Lower lobe of right lung (tissue), 2 donors: ENCODE measurements around the gene KLF5. TPM values are rescaled to one million over a fixed set of nuclear protein-coding genes. Genes with fewer than 3 reads are reported as not detected.

ENCODE experiments used
- ATAC-seq, 2 donors: fragments of 200-7000 bp; cut with Tn5 transposase; one replicate each; pipeline ENCODE4 v1.9.1; 2020 to 2022; ENCODE audit warnings: mild to moderate bottlenecking in 2 of 2, moderate library complexity in 2 of 2
- DNase-seq: peaks from one replicate; pipeline ENCODE4 v3.0.0-alpha.2; 2020
- H3K27ac ChIP-seq: fragments of 200-600 bp; one replicate; pipeline ENCODE4 v1.8.0; 2022
- H3K27me3 ChIP-seq: fragments of 200-600 bp; one replicate; pipeline ENCODE4 v1.8.0; 2022; ENCODE audit warnings: low read depth
- H3K36me3 ChIP-seq: fragments of 200-600 bp; one replicate; pipeline ENCODE4 v1.8.0; 2022; ENCODE audit warnings: mild to moderate bottlenecking
- H3K4me1 ChIP-seq: fragments of 200-600 bp; one replicate; pipeline ENCODE4 v1.8.0; 2022
- H3K4me3 ChIP-seq: fragments of 200-600 bp; one replicate; pipeline ENCODE4 v1.8.0; 2022; ENCODE audit warnings: mild to moderate bottlenecking
- H3K9me3 ChIP-seq: fragments of 200-600 bp; one replicate; pipeline ENCODE4 v1.8.0; 2022
- intact Hi-C: fragments of 100-400 bp; cut with DNase I; formaldehyde crosslinking; loops from one replicate; pipeline ENCODE4 v1.11.0; 2022
- total RNA-seq: library from RNA; stranded (reverse); fragmentation: NEBNext Ultra II Directional; extraction: Animal tissue kit (Norgen Biotek cat#: 25700); gene quantifications from one replicate; pipeline ENCODE4 v1.2.1, GENCODE V29; 2021
- TF ChIP-seq, protein P1 (sequence below): fragments of 200-600 bp; IDR thresholded peaks from one replicate; pipeline ENCODE4 v1.8.0; 2022; ENCODE audit warnings: antibody characterized with exemption, mild to moderate bottlenecking
- donor health status: DM: no; HTN: yes; CAD: no; lungs with severe emphysema.

KLF5 gene
- total RNA-seq, 1 donor from 2014 or later, result 46.6 TPM

DNA sequence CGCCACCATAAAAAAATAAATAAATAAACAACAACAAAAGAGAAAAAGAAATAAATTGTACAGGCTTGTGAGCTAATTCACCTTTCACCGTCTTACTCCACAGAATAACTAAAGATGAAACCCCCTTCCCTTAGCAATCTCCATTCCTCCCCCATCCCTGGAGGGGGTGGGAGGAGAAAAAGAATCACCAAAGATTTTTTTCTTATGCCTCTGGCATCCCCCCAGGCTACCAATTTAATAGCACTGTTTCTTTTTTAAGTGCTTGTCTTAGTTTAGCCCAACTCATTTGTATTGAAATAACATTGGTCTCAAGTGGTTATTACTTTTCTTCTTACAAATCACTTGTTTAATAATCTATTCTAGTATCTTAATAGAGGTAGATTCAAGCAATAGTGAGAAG, 23.9 kb upstream of the KLF5 start:
- H3K4me1 ChIP-seq, result no peaks in the 10 kb centered on the region
- intact Hi-C loops, result no loop called here

DNA sequence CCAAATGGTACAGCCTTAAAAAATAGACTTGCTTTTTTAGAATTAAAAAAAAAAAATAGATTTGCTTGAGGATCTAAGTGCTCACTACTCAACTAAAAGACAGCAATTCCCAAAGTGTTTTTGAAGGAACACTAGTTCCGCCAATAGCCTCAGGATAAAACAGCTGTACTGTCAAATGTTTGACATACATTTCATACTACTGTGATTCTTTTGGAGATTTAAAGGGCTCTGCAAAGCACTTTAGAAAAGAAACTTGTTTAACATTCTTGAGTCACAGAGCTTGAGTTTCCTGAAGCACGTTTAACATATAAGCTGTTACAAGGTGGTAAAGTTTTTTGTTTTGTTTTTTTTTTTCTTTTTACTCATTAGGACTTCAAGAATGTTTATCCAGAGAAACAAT, 23.1 kb upstream of the KLF5 start:
- TF ChIP-seq, protein P1, sequence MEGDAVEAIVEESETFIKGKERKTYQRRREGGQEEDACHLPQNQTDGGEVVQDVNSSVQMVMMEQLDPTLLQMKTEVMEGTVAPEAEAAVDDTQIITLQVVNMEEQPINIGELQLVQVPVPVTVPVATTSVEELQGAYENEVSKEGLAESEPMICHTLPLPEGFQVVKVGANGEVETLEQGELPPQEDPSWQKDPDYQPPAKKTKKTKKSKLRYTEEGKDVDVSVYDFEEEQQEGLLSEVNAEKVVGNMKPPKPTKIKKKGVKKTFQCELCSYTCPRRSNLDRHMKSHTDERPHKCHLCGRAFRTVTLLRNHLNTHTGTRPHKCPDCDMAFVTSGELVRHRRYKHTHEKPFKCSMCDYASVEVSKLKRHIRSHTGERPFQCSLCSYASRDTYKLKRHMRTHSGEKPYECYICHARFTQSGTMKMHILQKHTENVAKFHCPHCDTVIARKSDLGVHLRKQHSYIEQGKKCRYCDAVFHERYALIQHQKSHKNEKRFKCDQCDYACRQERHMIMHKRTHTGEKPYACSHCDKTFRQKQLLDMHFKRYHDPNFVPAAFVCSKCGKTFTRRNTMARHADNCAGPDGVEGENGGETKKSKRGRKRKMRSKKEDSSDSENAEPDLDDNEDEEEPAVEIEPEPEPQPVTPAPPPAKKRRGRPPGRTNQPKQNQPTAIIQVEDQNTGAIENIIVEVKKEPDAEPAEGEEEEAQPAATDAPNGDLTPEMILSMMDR, result no peak
- Histone ChIP-seq H3K4me1 (no peaks in the 10 kb centered on the region), H3K27me3 (no peaks in the 10 kb centered on the region), H3K4me3 (no peak overlapping the region), H3K36me3 (no peaks in the 10 kb centered on the region), H3K9me3 (no peaks in the 10 kb centered on the region), H3K27ac (no peak overlapping the region)
- ATAC-seq (peak in 1 of 2 donors; percentile 85), DNase-seq (no peak)
- intact Hi-C loops, result no loop called here

More for the DNA sequence above, 23.9 kb upstream of the KLF5 start:
- Histone ChIP-seq H3K36me3 (no peaks in the 10 kb centered on the region), H3K27me3 (no peaks in the 10 kb centered on the region), H3K27ac (no peak overlapping the region), H3K9me3 (no peaks in the 10 kb centered on the region), H3K4me3 (no peak overlapping the region)
- ATAC-seq, result no peak
- TF ChIP-seq, protein P1, result no peak
- DNase-seq, result no peak

DNA sequence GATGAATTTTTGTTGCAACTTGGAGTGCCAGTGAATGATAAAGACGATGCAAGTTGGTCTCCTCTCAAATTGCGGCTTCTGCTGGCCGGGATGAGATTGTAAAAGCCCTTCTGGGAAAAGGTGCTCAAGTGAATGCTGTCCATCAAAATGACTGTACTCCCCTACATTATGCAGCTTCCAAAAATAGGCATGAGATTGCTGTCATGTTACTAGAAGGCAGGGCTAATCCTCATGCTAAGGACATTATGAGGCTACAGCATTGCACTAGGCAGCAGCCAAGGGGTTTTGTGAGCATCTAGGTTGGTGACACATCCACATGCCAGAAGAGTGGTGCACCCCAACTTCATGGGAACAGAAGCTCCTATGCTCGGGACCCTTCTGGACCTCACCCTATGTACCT, 22.2 kb upstream of the KLF5 start:
- Histone ChIP-seq H3K4me3 (no peak overlapping the region), H3K36me3 (no peaks in the 10 kb centered on the region), H3K4me1 (no peaks in the 10 kb centered on the region), H3K27me3 (no peaks in the 10 kb centered on the region), H3K27ac (no peak overlapping the region), H3K9me3 (no peaks in the 10 kb centered on the region)
- TF ChIP-seq, protein P1, result no peak
- DNase-seq, result no peak
- intact Hi-C loops, result no loop called here
- no peak for ATAC-seq

DNA sequence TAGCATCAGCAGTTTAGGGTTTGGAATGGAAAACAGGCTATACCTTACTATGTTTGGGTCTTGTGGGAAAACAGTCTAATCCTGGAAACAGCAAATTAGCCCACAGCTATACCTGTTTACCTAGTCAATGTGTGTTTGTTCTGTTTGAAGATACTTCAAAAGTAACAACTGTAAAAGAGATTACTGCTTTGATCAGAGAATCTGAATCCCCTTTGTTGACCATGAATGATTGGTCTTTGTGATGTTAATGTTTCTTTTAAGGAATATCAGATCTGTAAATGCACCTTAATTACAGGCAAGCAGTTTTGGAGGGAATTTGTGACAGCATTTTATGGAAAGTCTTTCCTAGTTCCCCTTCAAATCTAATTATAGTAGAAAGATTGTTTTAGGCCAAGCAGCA, 20.7 kb upstream of the KLF5 start:
- intact Hi-C loops, result no loop called here
- H3K27ac ChIP-seq, result no peak overlapping the region
- ATAC-seq (no peak), DNase-seq (no peak)
- H3K9me3 ChIP-seq, result no peaks in the 10 kb centered on the region
- no peaks in the 10 kb centered on the region for H3K4me1 ChIP-seq
- H3K36me3 ChIP-seq, result no peaks in the 10 kb centered on the region
- TF ChIP-seq, protein P1, result no peak
- no peaks in the 10 kb centered on the region for H3K27me3 ChIP-seq
- no peak overlapping the region for H3K4me3 ChIP-seq

DNA sequence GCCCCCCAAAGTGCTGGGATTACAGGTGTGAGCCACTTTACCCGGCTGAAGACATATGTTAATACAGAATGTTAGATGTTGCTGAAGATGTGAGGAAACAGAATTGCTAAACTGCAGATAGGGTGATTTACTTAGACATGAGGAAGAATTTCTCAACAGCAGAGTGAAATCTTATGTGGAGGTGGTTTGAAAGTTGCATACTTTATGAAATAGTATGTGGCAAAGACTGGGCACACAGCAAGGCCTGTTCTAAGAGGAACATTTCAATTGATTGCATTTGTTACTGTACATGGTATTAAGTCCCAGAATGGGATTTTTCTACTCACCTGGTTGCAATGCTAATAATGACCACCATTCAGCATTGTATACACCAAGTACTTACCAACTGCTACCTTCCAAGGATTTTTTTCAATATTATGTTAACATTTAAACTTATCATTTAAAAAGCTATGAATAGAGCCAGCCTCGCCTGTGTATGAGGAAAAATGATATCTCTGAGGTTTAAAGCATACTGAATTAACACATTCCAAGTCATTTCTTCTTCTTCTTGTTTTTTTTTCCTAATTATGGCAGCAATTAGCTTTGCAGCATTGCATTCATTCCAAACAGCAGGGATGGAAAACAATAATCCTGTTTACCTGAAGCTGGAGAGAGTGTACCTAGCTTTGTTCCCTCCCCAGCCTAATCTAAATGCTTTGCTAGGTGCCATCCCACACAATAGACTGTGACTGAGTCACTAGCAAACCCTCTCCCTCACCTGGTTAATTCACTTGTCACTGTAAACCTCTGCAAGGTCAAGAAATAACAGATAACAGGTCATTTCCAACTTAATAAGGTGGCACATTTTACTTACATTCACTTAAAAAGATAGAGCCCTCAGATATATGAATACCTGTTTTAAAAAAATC, 19.4 kb upstream of the KLF5 start:
- DNase-seq (no peak), ATAC-seq (no peak)
- intact Hi-C loops, result no loop called here
- no peaks in the 10 kb centered on the region for H3K36me3 ChIP-seq
- no peaks in the 10 kb centered on the region for H3K9me3 ChIP-seq
- H3K4me3 ChIP-seq, result no peak overlapping the region
- no peak overlapping the region for H3K27ac ChIP-seq
- H3K27me3 ChIP-seq, result no peaks in the 10 kb centered on the region
- TF ChIP-seq, protein P1, result no peak
- H3K4me1 ChIP-seq, result no peaks in the 10 kb centered on the region
